OCI-LY3 (cell line): Measurements from ENCODE around the gene MAP2K7.

ENCODE experiments used
- H2AFZ ChIP-seq: fragments of 200-600, 300-600 bp; shearing (Covaris generic); 2 replicates; pipeline ENCODE4 v1.6.0; 2014; ENCODE audit warnings: antibody characterized with exemption, low read depth, low read length
- H3K27ac ChIP-seq: fragments of 200-600, 300-600 bp; sonication (generic); 2 replicates; pipeline ENCODE4 v1.5.1; 2014; ENCODE audit warnings: mild to moderate bottlenecking, low read length, moderate library complexity, mixed read lengths
- H3K27me3 ChIP-seq: fragments of 200-600, 300-600 bp; sonication (generic); 2 replicates; pipeline ENCODE4 v1.6.1; 2014; ENCODE audit warnings: low read depth, low read length, mixed read lengths
- H3K36me3 ChIP-seq: fragments of 200-600, 300-600 bp; sonication (generic); replicated peaks from 2 replicates; pipeline ENCODE3; 2014; ENCODE audit warnings: low read depth, low read length, mixed read lengths
- H3K4me1 ChIP-seq: fragments of 300-600, 200-600 bp; sonication (generic); 2 replicates; pipeline ENCODE4 v1.6.1; 2014; ENCODE audit warnings: low read length, mixed read lengths
- H3K4me2 ChIP-seq: fragments of 200-600, 300-600 bp; sonication (generic); 2 replicates; pipeline ENCODE4 v1.6.1; 2014; ENCODE audit warnings: low read length, mixed read lengths
- H3K4me3 ChIP-seq: fragments of 300-600, 200-600 bp; sonication (generic); 2 replicates; pipeline ENCODE4 v1.5.1; 2014; ENCODE audit warnings: antibody characterized with exemption, mild to moderate bottlenecking, low read length, moderate library complexity
- H3K79me2 ChIP-seq: fragments of 300-600, 200-600 bp; shearing (Covaris generic); 2 replicates; pipeline ENCODE4 v1.6.1; 2014; ENCODE audit warnings: mild to moderate bottlenecking, low read length, mixed read lengths
- H3K9ac ChIP-seq: fragments of 300-600, 200-600 bp; shearing (Covaris generic); 2 replicates; pipeline ENCODE4 v1.6.0; 2014; ENCODE audit warnings: mild to moderate bottlenecking, low read length, moderate library complexity
- H3K9me3 ChIP-seq: fragments of 200-600, 300-600 bp; shearing (Covaris generic); 2 replicates; pipeline ENCODE4 v1.6.1; 2014; ENCODE audit warnings: low read length, mixed read lengths; ENCODE audit not compliant: insufficient read depth
- H4K20me1 ChIP-seq: fragments of 200-600, 300-600 bp; sonication (generic); 2 replicates; pipeline ENCODE4 v1.6.1; 2016; ENCODE audit warnings: low read length, mixed read lengths; ENCODE audit not compliant: insufficient read depth
- EZH2phosphoT487 ChIP-seq: fragments of 200-600 bp; shearing (Covaris generic); IDR thresholded peaks from 2 replicates; pipeline ENCODE4 v1.6.1; 2018; ENCODE audit warnings: antibody characterized with exemption, mixed run types, low read depth
- TF ChIP-seq, protein P1 (sequence below): fragments of 200-600, 300-600 bp; sonication (generic); IDR thresholded peaks from 2 replicates; pipeline ENCODE4 v1.5.1; 2014; ENCODE audit warnings: antibody characterized with exemption, low read length, low read depth

MAP2K7 gene

DNA sequence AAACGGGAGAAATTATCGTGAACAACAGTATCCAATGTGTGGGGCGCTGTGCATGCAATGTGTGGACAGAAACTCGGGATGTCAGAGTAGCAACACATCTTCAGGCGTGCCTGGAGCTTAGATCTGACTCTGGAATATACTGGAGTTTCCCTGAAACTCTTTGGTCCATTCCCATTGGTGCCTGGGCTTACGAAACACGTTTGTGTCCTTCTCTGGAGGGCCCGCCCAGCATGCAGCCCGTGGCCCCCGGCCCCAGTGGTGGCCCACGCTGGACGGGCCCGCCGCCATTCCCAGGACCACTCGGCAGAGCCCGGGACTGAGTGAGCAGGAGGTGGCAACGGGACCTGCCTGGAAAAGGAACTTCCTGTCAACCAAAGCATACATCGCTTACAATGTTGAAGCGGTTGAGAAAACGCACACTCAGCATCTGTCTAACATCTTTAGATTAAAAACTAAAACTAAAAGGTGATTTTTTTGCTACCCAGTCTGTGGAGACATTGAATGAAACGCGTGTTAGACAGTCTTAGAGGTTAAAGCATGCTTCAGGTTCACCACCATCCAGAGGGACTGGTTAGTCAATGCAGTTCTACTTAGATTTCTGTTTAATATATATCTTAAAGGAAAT, 59.1 kb downstream of the MAP2K7 start:
- H3K79me2 ChIP-seq, result no peaks in the 10 kb centered on the region
- TF ChIP-seq, protein P1, sequence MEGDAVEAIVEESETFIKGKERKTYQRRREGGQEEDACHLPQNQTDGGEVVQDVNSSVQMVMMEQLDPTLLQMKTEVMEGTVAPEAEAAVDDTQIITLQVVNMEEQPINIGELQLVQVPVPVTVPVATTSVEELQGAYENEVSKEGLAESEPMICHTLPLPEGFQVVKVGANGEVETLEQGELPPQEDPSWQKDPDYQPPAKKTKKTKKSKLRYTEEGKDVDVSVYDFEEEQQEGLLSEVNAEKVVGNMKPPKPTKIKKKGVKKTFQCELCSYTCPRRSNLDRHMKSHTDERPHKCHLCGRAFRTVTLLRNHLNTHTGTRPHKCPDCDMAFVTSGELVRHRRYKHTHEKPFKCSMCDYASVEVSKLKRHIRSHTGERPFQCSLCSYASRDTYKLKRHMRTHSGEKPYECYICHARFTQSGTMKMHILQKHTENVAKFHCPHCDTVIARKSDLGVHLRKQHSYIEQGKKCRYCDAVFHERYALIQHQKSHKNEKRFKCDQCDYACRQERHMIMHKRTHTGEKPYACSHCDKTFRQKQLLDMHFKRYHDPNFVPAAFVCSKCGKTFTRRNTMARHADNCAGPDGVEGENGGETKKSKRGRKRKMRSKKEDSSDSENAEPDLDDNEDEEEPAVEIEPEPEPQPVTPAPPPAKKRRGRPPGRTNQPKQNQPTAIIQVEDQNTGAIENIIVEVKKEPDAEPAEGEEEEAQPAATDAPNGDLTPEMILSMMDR, result no peak
- TF ChIP-seq EZH2phosphoT487, result no peak
- no peak overlapping the region for H3K4me2 ChIP-seq
- H3K4me1 ChIP-seq, result no peaks in the 10 kb centered on the region
- H3K4me3 ChIP-seq, result no peak overlapping the region
- H3K36me3 ChIP-seq, result peaks cover 72% of the 10 kb centered on the region
- H3K9ac ChIP-seq, result no peak overlapping the region
- H3K27me3 ChIP-seq, result no peaks in the 10 kb centered on the region
- H3K9me3 ChIP-seq, result no peaks in the 10 kb centered on the region
- no peaks in the 10 kb centered on the region for H4K20me1 ChIP-seq
- H3K27ac ChIP-seq, result no peak overlapping the region
- H2AFZ ChIP-seq, result no peak overlapping the region

DNA sequence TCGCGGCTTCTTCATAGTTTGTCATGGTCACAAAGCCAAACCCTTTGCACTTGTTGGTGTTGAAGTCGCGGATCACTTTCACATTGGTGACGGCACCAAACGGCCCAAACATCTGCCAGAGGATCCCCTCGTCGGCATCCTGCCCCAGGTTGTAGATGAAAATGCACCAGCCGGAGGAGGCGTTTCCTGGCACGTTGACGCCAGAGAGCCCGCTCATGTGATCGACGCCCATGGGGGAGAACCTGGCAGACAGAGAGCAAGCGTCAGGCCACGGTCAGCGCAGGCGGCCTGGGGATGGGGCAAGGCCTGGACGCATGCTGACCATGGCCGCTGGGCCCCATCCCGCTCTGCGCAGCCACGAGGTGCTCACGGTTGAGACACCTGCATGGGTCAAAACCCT, 59.9 kb downstream of the MAP2K7 start:
- Histone ChIP-seq H4K20me1 (no peaks in the 10 kb centered on the region), H3K9ac (no peak overlapping the region)

More for the DNA sequence above, 59.9 kb downstream of the MAP2K7 start:
- H3K36me3 ChIP-seq, result peaks cover 73% of the 10 kb centered on the region
- H3K4me1 ChIP-seq, result no peaks in the 10 kb centered on the region
- H3K27ac ChIP-seq, result no peak overlapping the region
- H3K4me2 ChIP-seq, result no peak overlapping the region
- no peaks in the 10 kb centered on the region for H3K9me3 ChIP-seq
- no peaks in the 10 kb centered on the region for H3K79me2 ChIP-seq
- TF ChIP-seq EZH2phosphoT487, result no peak
- TF ChIP-seq, protein P1, result no peak
- H3K4me3 ChIP-seq, result no peak overlapping the region
- H3K27me3 ChIP-seq, result no peaks in the 10 kb centered on the region
- no peak overlapping the region for H2AFZ ChIP-seq
